GM19043 (cell line): ENCODE measurements around the gene LRRC47.

Source experiments
- ATAC-seq: cut with Tn5 transposase; IDR thresholded peaks from one replicate; pipeline ENCODE4 v1.9.1; 2021; ENCODE audit warnings: low read depth; ENCODE audit not compliant: unreplicated experiment

LRRC47 gene

DNA sequence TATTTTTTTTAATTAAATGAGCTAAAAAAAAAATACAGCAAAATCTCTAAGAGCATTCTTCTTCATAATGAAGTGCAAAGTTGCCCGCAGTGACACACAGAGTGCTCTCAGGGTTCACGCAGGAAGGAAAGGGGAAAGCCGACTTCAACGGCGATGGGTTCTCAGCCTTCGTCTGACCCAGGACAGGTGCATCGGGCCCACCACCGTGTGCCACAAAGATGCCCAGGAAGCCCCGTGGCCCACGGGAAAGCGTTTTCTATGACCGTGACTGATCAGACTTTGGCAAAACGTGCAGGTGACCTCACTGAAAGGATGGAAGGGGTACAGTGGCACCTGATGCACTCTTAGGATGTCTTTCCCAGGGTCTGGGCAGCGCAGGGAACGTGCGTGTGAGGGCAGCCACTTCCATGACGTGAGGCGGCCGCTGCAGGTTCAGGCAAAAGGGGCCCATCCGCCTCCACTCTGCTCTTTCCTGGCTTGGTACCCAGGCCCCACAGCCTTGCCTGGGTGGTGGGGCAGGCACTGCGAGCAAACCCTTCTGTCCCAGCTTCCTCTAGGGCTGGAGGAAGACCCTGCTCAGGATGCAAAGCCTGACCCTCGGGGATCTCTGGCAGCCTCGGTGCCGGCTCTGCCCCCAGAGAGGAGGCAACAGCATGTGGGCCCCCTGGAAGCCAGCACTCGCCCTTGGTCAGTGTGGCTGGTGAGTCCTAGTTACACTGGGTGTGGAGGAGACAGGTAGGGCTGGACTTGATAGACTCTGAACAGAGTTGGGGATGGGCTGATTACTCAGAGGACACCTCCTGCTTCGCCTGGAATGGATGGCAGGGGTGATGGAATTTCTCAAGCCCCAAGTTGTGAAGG is 8.3 kb downstream of the LRRC47 start:
- ATAC-seq = no peak

- no peak for ATAC-seq
These were observed 9.0 kb downstream of the LRRC47 start for GRCh38 chr1:3787349-3787715.

DNA sequence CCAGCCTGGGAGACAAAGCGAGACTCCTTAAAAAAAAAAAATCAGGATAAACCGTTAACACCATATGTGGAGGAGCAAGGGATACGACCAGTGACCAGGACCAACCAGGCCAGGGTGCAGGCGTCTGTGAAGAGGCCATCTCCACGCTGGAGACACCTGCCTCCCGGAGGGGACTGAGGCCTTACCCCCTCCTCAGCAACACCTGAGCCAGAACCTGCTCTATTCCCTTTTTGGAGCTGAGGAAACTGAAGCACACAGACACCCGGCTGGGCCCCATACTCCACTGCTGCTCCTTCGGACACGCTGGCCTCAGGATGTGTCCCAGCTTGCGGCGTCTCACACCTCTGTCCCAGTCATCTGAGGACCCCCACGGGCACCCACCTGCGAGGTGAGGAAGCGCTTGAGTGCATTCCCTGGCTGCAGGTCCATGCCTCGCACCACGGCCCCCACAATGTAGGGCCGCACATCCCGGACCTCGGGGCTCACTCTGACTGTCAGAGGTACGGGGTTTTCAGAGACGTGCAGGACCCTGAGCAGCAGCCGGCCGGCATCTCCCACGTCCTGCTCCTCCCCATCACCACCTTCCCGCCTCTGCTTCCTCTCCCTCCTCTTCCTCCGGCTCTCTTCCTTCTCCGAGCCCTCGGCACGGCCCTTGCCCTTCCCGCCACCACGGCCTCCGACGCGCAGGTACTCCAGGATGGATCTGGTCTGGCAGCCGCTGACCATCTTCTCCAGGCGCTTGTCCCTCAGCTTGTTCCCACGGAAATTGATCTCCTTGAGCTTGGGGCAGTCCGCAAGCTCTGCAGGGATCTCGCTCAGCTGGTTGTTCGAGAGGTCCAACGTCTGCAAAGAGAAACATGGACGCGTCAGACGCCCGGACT is 9.6 kb downstream of the LRRC47 start:
- no peak for ATAC-seq

DNA sequence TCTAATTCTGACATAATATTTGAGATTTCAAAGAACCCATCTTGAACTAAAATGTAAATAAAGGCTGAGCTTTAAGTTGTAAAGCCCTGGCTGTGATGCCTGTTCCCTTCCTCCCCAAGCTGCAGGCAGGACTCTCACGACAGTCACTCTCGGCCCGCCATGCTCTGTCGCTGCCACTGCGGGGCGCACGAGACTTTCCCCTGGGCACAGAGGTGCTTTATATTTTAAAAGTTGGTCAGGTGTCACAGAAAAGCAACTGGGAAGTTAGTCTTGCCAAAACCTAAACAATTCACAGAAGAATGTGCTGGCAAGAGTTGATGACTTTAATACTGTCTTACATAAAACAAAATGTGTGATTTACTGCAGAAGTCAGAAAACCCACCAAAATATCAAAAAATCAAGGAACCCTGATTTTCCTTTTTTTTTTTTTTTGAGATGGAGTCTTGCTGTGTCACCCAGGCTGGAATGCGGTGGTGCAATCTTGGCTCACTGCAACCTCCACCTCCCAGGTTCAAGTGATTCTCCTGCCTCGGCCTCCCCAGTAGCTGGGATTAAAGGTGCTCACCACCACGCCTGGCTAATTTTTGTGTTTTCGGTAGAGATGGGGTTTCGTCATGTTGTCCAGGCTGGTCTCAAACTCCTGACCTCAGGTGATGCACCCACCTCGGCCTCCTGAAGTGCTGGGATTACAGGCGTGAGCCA is 10.7 kb downstream of the LRRC47 start:
- no peak for ATAC-seq

DNA sequence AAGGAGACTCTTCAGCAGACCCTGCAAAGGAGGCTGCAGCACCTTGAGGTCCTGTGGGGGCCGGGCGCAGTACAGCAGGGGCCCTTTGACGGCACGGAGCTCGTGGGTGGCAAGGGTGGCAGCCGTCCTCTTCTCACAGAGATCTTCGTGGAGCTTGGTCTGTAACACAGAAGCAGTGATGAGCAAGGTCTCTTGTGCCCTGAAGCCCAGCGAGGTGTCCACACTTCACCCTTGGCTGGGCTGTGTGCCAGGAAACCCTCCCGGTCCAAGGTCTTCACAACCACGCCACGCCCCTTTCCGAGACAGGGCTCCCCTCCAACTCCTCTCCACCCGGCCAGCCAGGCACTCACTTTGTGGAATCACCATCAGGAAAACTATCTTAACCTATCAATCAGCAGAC is 11.3 kb downstream of the LRRC47 start:
- ATAC-seq = no peak

DNA sequence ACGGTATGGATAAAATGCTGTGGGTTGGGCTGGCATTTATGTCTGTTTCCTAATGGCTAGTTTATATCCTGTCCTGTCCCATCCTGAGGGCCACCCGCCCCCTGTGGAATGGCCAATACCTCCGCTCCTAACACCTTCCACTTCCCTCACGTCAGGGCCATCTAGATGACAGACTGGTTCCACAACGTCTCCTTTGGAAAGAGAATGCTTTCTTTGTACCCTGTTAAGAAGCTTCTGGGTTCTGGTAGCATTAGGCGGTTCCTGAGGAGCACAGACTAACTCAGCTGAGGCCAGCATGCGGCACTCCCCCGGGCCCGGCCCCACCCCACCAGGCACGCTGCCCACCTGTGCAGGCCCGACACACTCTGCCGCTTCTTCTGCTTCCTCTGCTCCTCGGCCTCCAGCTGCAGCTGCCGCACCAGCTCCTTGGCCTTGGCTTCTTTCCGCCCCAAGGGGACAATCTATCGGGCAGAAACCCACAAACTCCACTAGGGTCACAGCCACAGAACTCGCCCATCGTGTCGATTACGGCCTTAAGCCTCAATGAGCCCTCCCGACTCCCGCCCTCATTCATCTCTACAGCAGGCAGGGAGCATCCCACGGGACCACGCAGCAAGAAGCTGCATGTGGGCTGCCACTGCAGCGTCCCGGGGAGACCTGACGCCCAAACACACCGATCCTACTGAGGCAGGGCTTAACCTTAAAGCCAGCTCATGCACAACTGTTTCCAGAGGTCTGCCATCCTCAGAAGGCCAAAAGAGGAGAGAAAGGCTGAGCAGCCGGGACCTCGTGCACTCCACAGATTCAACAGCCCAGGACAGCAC is 12.4 kb downstream of the LRRC47 start:
- no peak for ATAC-seq

DNA sequence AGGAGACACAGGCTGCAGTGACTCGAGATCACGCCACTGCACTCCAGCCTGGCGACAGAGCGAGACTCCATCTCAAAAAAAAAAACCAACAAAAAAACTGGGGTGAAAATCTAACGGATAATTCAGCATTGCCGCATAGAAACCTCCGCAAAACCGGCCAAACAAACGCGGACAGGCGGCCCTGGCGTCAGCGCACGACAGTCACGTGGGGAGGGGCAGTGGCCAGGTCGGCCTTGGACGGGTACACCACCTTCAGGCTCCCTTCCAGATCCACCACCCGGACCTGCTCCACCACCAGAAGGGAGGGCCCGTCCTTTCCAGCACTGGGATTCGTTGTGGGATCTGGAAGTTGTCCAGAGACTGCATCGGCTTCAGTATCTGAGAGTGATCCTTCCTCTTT is 15.4 kb downstream of the LRRC47 start:
- ATAC-seq = no peak

- no peak for ATAC-seq
These were observed 16.3 kb downstream of the LRRC47 start for GRCh38 chr1:3779912-3780416.

- ATAC-seq = no peak
These were observed 16.9 kb downstream of the LRRC47 start for GRCh38 chr1:3779265-3779911.

- no peak for ATAC-seq
These were observed 17.6 kb downstream of the LRRC47 start for GRCh38 chr1:3778590-3779264.

- ATAC-seq = no peak
These were observed 18.4 kb downstream of the LRRC47 start for GRCh38 chr1:3777647-3778589.

DNA sequence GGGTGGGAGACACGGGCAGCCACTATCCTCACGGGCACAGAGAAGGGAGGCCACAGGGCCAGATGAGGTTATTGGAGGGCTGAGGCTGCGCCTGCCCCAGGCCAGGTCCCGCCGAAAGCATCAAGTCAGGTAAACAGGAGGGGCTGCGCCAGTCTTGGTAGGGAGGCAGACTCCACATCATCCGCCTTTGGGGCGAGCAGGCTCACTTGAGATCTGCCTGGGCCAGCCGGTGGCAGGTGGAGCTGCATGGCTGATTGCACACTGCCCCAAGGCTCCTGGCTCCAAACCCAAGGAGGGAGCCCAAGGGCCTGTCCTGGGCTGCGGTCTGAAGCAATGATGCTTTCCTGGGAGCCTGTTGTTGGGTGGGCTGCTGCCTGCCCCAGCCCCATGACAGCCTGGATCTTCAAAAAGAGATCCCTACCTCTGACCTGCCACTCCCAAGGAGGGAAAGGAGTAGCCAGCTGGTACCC is 19.2 kb downstream of the LRRC47 start:
- ATAC-seq = no peak

DNA sequence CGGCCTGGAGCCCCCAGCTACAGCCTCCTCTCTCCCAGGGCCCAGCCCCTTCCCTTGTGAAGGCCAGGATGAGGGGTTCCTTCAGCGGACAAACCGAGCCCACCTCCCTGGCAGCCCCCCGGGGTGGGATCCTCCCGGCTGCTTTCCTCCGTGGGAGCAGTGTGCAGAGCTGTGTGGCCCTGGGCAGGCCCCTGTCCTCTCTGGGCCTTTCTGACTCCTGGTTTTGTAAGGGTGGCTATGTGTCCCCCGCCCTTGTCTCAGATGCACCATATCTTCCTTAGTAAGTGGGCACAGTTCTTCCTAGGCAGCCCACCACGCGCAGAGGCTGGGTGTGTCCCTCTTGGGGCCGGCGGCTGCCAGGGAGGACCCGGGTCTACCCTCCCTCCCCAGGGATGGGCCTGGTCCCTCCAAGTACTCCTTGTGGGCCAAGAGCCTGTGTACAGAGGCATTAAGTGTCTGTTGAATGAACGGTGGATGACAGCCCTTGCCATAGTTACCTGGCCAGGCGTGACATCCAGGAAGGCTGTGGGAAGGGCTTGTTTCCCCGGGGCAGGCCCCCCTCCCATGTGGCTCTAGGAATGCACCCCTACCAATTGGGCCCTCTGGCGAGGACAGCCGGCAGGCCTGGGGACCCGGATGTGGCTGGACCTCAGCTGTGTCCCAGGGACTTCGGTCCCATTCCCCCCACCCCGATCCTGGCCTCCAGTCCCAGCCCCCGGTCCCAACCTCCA is 19.9 kb downstream of the LRRC47 start:
- ATAC-seq = no peak

DNA sequence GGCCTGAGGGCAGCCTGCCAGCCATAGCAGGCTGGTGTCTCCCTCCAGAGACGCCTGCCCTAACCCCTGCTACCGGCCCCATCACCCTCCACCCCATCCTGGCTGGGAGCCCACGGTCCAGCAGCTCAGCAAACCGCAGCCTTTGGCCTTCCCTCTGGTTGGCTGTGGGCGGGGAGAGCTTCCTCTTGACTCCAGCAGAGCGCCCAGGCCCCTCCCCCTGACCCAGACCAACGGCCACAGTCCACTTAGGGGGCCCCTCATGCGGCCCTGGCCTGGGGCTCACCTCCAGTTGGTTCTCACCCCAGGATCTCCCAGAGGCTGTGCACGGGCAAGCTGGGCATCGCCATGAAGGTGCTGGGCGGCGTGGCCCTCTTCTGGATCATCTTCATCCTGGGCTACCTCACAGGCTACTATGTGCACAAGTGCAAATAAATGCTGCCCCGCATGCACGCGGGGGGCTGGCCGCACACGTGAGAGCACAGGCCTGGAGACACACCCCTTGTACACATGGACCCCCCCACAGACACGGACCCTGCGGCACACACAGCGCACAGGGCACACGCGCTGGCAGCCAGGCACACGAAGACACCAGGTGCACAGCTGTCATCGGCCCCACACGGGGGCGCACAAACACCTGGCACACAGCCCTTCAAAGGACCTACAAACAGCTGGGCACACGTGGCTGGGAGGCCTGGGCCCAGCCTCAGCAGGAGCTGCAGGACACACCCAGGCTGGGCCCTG is 20.6 kb downstream of the LRRC47 start:
- no peak for ATAC-seq

- no peak for ATAC-seq
These were observed 21.3 kb downstream of the LRRC47 start for GRCh38 chr1:3774946-3775489.

DNA sequence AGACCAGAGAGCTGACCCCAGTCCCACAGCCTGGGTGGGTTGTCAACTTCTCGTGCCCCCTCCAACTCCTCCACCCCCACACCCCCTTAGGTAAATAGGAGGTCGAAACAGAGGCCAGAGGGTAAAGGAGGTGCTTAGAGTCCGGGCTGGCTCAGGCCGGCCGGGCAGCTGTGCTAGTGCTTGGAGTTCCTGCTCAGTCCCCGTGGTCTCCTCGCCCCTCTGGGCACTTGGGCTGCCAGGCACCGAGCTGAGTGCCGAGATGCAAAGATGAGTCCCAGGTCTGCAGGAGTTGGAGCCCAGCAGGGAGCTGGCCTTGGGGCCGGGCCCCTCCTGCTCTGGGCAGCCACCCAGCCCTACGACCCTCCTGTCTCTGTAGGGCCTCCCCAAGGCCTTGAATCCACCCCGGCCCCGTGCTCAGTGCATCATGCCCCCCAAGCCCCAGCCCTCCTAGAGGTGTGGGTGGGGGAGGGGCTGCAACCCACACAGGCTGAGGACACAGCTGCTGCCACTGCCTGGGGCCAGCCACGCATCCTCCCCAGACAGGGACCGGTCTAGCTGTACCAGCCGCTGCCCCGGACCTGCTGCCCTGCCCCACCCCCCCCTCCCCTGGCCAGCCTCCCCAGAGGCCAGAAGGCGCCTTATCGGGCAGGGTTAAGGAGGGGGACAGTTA is 21.9 kb downstream of the LRRC47 start:
- no peak for ATAC-seq
